ENCODE results near the gene MRE11. TPM values are rescaled to one million over a fixed set of nuclear protein-coding genes. Genes with fewer than 3 reads are reported as not detected.

MRE11 gene
- polyA plus RNA-seq, 1 donor (not counting 4 experiments of a cell fraction or from before 2014, with no cell fraction given): 12.4 TPM

DNA sequence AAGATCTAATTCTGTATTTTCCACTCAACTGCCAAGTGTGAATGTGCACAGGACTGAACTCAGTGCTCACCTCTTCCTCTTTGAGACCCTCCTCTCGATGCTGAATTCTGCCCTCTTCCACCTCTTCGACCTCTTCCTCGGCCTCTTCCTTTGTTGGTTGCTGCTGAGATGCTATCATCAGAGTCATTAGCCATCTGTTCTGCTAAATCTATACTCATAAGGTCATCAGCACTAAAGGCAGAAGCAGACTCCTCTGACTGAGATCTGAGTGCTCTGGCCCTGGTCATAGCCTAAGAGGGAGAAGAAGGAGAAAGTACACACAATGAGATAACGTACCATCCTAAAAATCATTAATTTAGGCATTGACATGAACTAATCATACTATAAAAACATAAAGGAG, 46.5 kb downstream of the MRE11 start:
- DNase-seq (ENCODE audit: low read depth, low spot score): no peak
- no peak overlapping the region for H3K27ac ChIP-seq (ENCODE audit: control insufficient read depth, insufficient read depth, low read length)
- peaks cover 12% of the 10 kb centered on the region for H3K4me1 ChIP-seq (ENCODE audit: control insufficient read depth, extremely low read depth, insufficient read depth, low read length)
- peaks cover 0 to 3% of the 10 kb centered on the region in 2 experiments for H3K36me3 ChIP-seq (ENCODE audit: control insufficient read depth in 2 of 2, extremely low read depth in 1 of 2, insufficient read depth in 2 of 2, low read length in 2 of 2)
- no peak for FAIRE-seq
- H3K79me2 ChIP-seq (ENCODE audit: control insufficient read depth, insufficient read depth, low read length): no peaks in the 10 kb centered on the region
- no peaks in the 10 kb centered on the region for H3K27me3 ChIP-seq (ENCODE audit: control insufficient read depth, extremely low read depth, insufficient read depth, low read length)
- H3K9me3 ChIP-seq (ENCODE audit: control insufficient read depth, low read depth, low read length): no peaks in the 10 kb centered on the region
- H3K9ac ChIP-seq (ENCODE audit: control insufficient read depth, extremely low read depth, insufficient read depth, low read length): no peak overlapping the region
- H4K20me1 ChIP-seq (ENCODE audit: control insufficient read depth, extremely low read depth, insufficient read depth, low read length): no peaks in the 10 kb centered on the region
- TF ChIP-seq, protein P1, sequence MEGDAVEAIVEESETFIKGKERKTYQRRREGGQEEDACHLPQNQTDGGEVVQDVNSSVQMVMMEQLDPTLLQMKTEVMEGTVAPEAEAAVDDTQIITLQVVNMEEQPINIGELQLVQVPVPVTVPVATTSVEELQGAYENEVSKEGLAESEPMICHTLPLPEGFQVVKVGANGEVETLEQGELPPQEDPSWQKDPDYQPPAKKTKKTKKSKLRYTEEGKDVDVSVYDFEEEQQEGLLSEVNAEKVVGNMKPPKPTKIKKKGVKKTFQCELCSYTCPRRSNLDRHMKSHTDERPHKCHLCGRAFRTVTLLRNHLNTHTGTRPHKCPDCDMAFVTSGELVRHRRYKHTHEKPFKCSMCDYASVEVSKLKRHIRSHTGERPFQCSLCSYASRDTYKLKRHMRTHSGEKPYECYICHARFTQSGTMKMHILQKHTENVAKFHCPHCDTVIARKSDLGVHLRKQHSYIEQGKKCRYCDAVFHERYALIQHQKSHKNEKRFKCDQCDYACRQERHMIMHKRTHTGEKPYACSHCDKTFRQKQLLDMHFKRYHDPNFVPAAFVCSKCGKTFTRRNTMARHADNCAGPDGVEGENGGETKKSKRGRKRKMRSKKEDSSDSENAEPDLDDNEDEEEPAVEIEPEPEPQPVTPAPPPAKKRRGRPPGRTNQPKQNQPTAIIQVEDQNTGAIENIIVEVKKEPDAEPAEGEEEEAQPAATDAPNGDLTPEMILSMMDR (optimal IDR thresholded peaks at IDR 0.05 in 1 of 3, IDR thresholded peaks at IDR 0.05 in 1 of 3, conservative IDR thresholded peaks at IDR 0.05 in 1 of 3; ENCODE audit: extremely low read depth in 1 of 3, insufficient read depth in 2 of 3, low read length in 3 of 3): no peak
- TF ChIP-seq EZH2 (IDR thresholded peaks at IDR 0.05; ENCODE audit: low read length): no peak
- no peak overlapping the region for H2AFZ ChIP-seq (ENCODE audit: control insufficient read depth, low read length)
- H3K9me1 ChIP-seq (ENCODE audit: control insufficient read depth, extremely low read depth, insufficient read depth, low read length): no peaks in the 10 kb centered on the region
- H3K4me2 ChIP-seq (ENCODE audit: control insufficient read depth, extremely low read depth, insufficient read depth, low read depth, low read length): no peak overlapping the region
- no peak overlapping the region for H3K4me3 ChIP-seq (ENCODE audit: control insufficient read depth in 2 of 3, extremely low read depth in 1 of 3, insufficient read depth in 2 of 3, low read depth in 1 of 3, low read length in 3 of 3)
- dilution Hi-C loops (cut with MboI; ENCODE audit: extremely low pct_ligation_motif_present, low sequenced_read_pairs): no loop called here

DNA sequence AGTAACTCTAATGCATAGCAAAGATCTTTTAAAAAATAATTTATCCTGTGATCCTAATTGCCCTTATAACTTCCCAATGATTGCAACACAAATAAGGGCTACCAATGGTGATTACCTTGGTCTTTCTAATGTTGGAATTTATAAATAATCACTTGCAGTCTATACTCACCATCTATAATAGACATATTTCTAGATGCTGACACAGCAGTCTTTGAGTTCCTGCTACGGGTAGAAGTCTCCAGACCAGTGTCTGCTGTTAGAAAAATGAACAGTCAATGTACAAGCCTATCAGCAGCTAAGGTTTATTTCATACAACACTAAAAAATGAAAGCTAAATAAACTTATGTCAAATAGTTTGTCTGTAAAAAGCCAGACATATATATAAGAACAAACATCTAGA, 48.0 kb downstream of the MRE11 start:
- Histone ChIP-seq H4K20me1 (ENCODE audit: control insufficient read depth, extremely low read depth, insufficient read depth, low read length) (no peaks in the 10 kb centered on the region), H3K9me3 (ENCODE audit: control insufficient read depth, low read depth, low read length) (no peaks in the 10 kb centered on the region), H3K4me3 (ENCODE audit: control insufficient read depth in 2 of 3, extremely low read depth in 1 of 3, insufficient read depth in 2 of 3, low read depth in 1 of 3, low read length in 3 of 3) (no peak overlapping the region), H3K79me2 (ENCODE audit: control insufficient read depth, insufficient read depth, low read length) (no peaks in the 10 kb centered on the region), H3K27ac (ENCODE audit: control insufficient read depth, insufficient read depth, low read length) (no peak overlapping the region), H3K9ac (ENCODE audit: control insufficient read depth, extremely low read depth, insufficient read depth, low read length) (no peak overlapping the region), H2AFZ (ENCODE audit: control insufficient read depth, low read length) (no peak overlapping the region), H3K27me3 (ENCODE audit: control insufficient read depth, extremely low read depth, insufficient read depth, low read length) (no peaks in the 10 kb centered on the region), H3K36me3 (ENCODE audit: control insufficient read depth in 2 of 2, extremely low read depth in 1 of 2, insufficient read depth in 2 of 2, low read length in 2 of 2) (peaks cover 0 to 3% of the 10 kb centered on the region in 2 experiments), H3K4me1 (ENCODE audit: control insufficient read depth, extremely low read depth, insufficient read depth, low read length) (peaks cover 12% of the 10 kb centered on the region), H3K4me2 (ENCODE audit: control insufficient read depth, extremely low read depth, insufficient read depth, low read depth, low read length) (no peak overlapping the region), H3K9me1 (ENCODE audit: control insufficient read depth, extremely low read depth, insufficient read depth, low read length) (no peaks in the 10 kb centered on the region)
- DNase-seq (ENCODE audit: low read depth, low spot score) (no peak), FAIRE-seq (no peak)
- dilution Hi-C loops (cut with MboI; ENCODE audit: extremely low pct_ligation_motif_present, low sequenced_read_pairs): no loop called here
- no peak for TF ChIP-seq EZH2 (IDR thresholded peaks at IDR 0.05; ENCODE audit: low read length)
- TF ChIP-seq, protein P1 (optimal IDR thresholded peaks at IDR 0.05 in 1 of 3, IDR thresholded peaks at IDR 0.05 in 1 of 3, conservative IDR thresholded peaks at IDR 0.05 in 1 of 3; ENCODE audit: extremely low read depth in 1 of 3, insufficient read depth in 2 of 3, low read length in 3 of 3): no peak
